KMS-11 (cell line): ENCODE data around the gene LYST.

Experiments used
- H2AFZ ChIP-seq: fragments of 200-600 bp; sonication (generic); 2 replicates; pipeline ENCODE4 v1.6.1; 2016; ENCODE audit warnings: antibody characterized with exemption, mixed run types, low read depth
- H3K27ac ChIP-seq: fragments of 200-600 bp; sonication (generic); 2 replicates; pipeline ENCODE4 v1.6.1; 2016; ENCODE audit warnings: mild to moderate bottlenecking, mixed run types
- H3K27me3 ChIP-seq: fragments of 200-600 bp; sonication (generic); 2 replicates; pipeline ENCODE4 v1.6.1; 2017; ENCODE audit warnings: mild to moderate bottlenecking, low read depth, mixed run types, moderate library complexity; ENCODE audit not compliant: insufficient read depth
- H3K36me3 ChIP-seq: fragments of 200-600 bp; sonication (generic); 2 replicates; pipeline ENCODE4 v1.6.1; 2017; ENCODE audit warnings: mild to moderate bottlenecking, mixed run types; ENCODE audit not compliant: insufficient read depth
- H3K4me1 ChIP-seq: fragments of 200-600 bp; sonication (generic); 2 replicates; pipeline ENCODE4 v1.6.1; 2016; ENCODE audit warnings: mild to moderate bottlenecking, low read depth, mixed run types; ENCODE audit not compliant: poor library complexity, severe bottlenecking
- H3K4me2 ChIP-seq: fragments of 200-600 bp; sonication (generic); 2 replicates; pipeline ENCODE4 v1.7.0; 2016; ENCODE audit warnings: mild to moderate bottlenecking, mixed run types
- H3K4me3 ChIP-seq: fragments of 200-600 bp; sonication (generic); IDR thresholded peaks from 2 replicates; pipeline ENCODE4 v1.6.1; 2017; ENCODE audit warnings: low read depth, low read length, mixed read lengths; ENCODE audit not compliant: insufficient read depth
- H3K79me2 ChIP-seq: fragments of 200-600 bp; sonication (generic); 2 replicates; pipeline ENCODE4 v1.6.1; 2016; ENCODE audit warnings: low read depth, mixed run types; ENCODE audit not compliant: insufficient read depth
- H3K9ac ChIP-seq: fragments of 200-600 bp; sonication (generic); 2 replicates; pipeline ENCODE4 v1.6.1; 2016; ENCODE audit warnings: mild to moderate bottlenecking, mixed run types
- H4K20me1 ChIP-seq: fragments of 200-600 bp; sonication (generic); 2 replicates; pipeline ENCODE4 v1.6.1; 2016; ENCODE audit warnings: mild to moderate bottlenecking, mixed run types; ENCODE audit not compliant: insufficient read depth
- CTCF ChIP-seq: fragments of 200-600 bp; sonication (generic); conservative IDR thresholded peaks from 2 replicates; pipeline ENCODE4 v1.6.1; 2017; ENCODE audit warnings: low read depth, mild to moderate bottlenecking, antibody characterized with exemption, low read length, moderate library complexity, mixed read lengths

The LYST gene

GRCh38 chr1:235734335-235734734 is 132.4 kb downstream of the LYST start:
- H2AFZ ChIP-seq, result no peak overlapping the region
- no peaks in the 10 kb centered on the region for H3K27me3 ChIP-seq
- no peak overlapping the region for H3K27ac ChIP-seq
- no peaks in the 10 kb centered on the region; the same call in 1 of the 2 replicates for H4K20me1 ChIP-seq
- H3K4me3 ChIP-seq, result no peak overlapping the region
- TF ChIP-seq CTCF, result no peak
- H3K36me3 ChIP-seq, result no peaks in the 10 kb centered on the region
- H3K4me1 ChIP-seq, result no peaks in the 10 kb centered on the region
- H3K4me2 ChIP-seq, result no peak overlapping the region
- no peak overlapping the region for H3K9ac ChIP-seq
- H3K79me2 ChIP-seq, result no peaks in the 10 kb centered on the region

- no peak overlapping the region for H3K4me3 ChIP-seq
- no peaks in the 10 kb centered on the region for H3K27me3 ChIP-seq
- H2AFZ ChIP-seq, result no peak overlapping the region
- H3K9ac ChIP-seq, result no peak overlapping the region
- H4K20me1 ChIP-seq, result no peaks in the 10 kb centered on the region; the same call in 1 of the 2 replicates
- H3K79me2 ChIP-seq, result no peaks in the 10 kb centered on the region
- H3K36me3 ChIP-seq, result no peaks in the 10 kb centered on the region
- H3K4me2 ChIP-seq, result no peak overlapping the region
- no peak overlapping the region for H3K27ac ChIP-seq
- TF ChIP-seq CTCF, result no peak
- H3K4me1 ChIP-seq, result no peaks in the 10 kb centered on the region
Observed at GRCh38 chr1:235730007-235730406, 136.7 kb downstream of the LYST start.

DNA sequence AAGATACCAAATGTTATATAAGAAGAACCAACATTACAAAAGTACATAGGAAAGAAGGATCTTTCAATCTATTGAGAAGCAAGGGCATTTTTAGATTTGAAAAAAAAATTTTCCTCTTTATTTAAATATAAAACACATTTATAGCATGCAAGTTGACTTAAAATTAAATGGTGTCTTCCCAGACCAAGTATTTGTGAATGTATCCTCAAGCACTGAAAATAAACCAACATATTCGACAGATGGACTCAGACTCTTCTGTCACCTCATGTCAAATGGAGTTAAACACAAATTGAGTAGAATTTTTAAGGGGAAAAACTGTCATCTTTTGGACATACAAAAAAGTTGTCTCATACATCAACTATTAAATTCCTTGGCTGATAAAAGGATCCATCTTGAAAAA is 140.1 kb downstream of the LYST start:
- H3K27ac ChIP-seq, result no peak overlapping the region
- no peak overlapping the region for H3K4me2 ChIP-seq
- no peak for TF ChIP-seq CTCF
- H3K36me3 ChIP-seq, result no peaks in the 10 kb centered on the region
- H3K79me2 ChIP-seq, result no peaks in the 10 kb centered on the region
- H3K9ac ChIP-seq, result no peak overlapping the region
- H4K20me1 ChIP-seq, result no peaks in the 10 kb centered on the region
- H2AFZ ChIP-seq, result no peak overlapping the region
- H3K27me3 ChIP-seq, result no peaks in the 10 kb centered on the region
- no peak overlapping the region for H3K4me3 ChIP-seq
- no peaks in the 10 kb centered on the region for H3K4me1 ChIP-seq

GRCh38 chr1:235725434-235725833 is 141.3 kb downstream of the LYST start:
- no peak overlapping the region for H3K4me2 ChIP-seq
- H3K27ac ChIP-seq, result no peak overlapping the region
- TF ChIP-seq CTCF, result no peak
- H3K9ac ChIP-seq, result no peak overlapping the region
- H3K4me1 ChIP-seq, result no peaks in the 10 kb centered on the region
- no peak overlapping the region for H2AFZ ChIP-seq
- no peaks in the 10 kb centered on the region for H3K79me2 ChIP-seq
- H3K27me3 ChIP-seq, result no peaks in the 10 kb centered on the region
- no peak overlapping the region for H3K4me3 ChIP-seq
- no peaks in the 10 kb centered on the region for H4K20me1 ChIP-seq
- no peaks in the 10 kb centered on the region for H3K36me3 ChIP-seq

GRCh38 chr1:235724730-235725129 is 142.0 kb downstream of the LYST start:
- no peaks in the 10 kb centered on the region for H3K36me3 ChIP-seq
- no peak overlapping the region for H2AFZ ChIP-seq
- no peaks in the 10 kb centered on the region for H3K27me3 ChIP-seq
- H3K4me3 ChIP-seq, result no peak overlapping the region
- no peak for TF ChIP-seq CTCF
- H3K4me2 ChIP-seq, result no peak overlapping the region
- no peak overlapping the region for H3K27ac ChIP-seq
- H3K9ac ChIP-seq, result no peak overlapping the region
- no peaks in the 10 kb centered on the region for H3K4me1 ChIP-seq
- no peaks in the 10 kb centered on the region for H4K20me1 ChIP-seq
- no peaks in the 10 kb centered on the region for H3K79me2 ChIP-seq
